Fibroblast of pulmonary artery (primary cell): ENCODE measurements around the gene EYS.

Experiments
- DNase-seq: peaks from one replicate; pipeline ENCODE4 v3.0.0-alpha.2; 2010; ENCODE audit warnings: low read depth
- H3K4me3 ChIP-seq: replicated peaks from 2 replicates; pipeline ENCODE4 v1.5.1; 2011; ENCODE audit warnings: low read depth, mild to moderate bottlenecking, control low read depth, low read length, moderate library complexity
- TF ChIP-seq, protein P1 (sequence below): IDR thresholded peaks from 2 replicates; pipeline ENCODE4 v1.5.1; 2011; ENCODE audit warnings: mild to moderate bottlenecking, control low read depth, low read length, inconsistent platforms; ENCODE audit errors: missing control alignments

EYS gene

DNA sequence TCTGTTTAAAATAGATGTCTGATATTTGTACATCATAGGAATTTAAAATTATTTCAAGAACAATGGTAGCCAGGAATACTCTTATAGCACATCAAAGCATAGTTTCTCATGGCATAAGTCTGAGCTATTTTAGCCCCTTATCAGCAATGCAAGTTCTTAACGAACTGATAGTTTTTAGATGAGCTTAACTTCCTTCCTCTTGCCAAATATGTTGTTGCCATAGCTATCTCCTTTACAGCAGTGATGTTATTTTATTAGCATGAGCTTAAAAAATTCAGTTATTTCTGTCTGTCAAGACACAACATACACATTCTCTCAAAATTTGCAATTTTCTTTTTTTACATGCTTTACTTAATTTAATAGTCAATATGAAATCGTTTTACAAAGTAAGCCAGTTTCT, 1204.2 kb downstream of the EYS start:
- DNase-seq, result peak; percentile 33
- TF ChIP-seq, protein P1, sequence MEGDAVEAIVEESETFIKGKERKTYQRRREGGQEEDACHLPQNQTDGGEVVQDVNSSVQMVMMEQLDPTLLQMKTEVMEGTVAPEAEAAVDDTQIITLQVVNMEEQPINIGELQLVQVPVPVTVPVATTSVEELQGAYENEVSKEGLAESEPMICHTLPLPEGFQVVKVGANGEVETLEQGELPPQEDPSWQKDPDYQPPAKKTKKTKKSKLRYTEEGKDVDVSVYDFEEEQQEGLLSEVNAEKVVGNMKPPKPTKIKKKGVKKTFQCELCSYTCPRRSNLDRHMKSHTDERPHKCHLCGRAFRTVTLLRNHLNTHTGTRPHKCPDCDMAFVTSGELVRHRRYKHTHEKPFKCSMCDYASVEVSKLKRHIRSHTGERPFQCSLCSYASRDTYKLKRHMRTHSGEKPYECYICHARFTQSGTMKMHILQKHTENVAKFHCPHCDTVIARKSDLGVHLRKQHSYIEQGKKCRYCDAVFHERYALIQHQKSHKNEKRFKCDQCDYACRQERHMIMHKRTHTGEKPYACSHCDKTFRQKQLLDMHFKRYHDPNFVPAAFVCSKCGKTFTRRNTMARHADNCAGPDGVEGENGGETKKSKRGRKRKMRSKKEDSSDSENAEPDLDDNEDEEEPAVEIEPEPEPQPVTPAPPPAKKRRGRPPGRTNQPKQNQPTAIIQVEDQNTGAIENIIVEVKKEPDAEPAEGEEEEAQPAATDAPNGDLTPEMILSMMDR, result no peak
- no peak overlapping the region for H3K4me3 ChIP-seq

DNA sequence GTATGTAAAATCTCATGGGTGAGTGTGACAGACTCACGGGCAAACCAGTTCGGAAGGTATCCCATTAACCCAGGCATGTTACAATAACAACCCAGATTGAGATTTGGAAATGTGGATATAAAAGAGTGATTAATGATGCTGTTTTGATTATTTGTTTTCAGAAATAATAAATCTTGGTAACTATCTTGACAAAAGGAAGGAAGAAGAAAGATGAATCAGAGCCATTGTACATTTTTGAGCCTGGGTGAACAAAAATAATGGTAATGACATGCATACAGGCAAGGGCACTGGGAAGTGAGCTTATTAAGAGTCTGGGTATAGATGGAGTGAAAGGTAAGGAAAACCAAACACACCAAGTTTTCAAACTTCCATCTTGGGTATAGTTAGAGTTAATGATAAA, 1209.4 kb downstream of the EYS start:
- TF ChIP-seq, protein P1, result no peak
- DNase-seq, result peak; percentile 4
- no peak overlapping the region for H3K4me3 ChIP-seq

DNA sequence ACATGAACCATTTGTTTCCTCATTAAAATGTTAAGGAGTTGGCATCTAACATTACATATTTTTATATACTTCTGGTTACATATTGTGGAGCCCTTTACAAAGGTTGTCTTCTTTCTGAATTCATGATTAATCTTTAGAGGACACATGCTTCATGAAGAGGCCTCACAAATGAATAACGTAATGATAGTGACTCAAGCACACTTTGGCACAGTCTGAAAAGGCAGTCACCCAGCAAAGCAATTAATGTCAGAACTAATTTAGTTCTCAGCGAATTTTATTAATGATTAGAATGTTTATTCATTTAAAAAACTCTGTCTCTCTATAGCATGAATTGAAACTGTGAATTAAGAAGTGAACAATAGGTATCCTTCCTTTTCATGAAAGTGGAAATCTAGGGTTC, 1217.3 kb downstream of the EYS start:
- no peak for DNase-seq
- no peak overlapping the region for H3K4me3 ChIP-seq
- TF ChIP-seq, protein P1, result no peak

DNA sequence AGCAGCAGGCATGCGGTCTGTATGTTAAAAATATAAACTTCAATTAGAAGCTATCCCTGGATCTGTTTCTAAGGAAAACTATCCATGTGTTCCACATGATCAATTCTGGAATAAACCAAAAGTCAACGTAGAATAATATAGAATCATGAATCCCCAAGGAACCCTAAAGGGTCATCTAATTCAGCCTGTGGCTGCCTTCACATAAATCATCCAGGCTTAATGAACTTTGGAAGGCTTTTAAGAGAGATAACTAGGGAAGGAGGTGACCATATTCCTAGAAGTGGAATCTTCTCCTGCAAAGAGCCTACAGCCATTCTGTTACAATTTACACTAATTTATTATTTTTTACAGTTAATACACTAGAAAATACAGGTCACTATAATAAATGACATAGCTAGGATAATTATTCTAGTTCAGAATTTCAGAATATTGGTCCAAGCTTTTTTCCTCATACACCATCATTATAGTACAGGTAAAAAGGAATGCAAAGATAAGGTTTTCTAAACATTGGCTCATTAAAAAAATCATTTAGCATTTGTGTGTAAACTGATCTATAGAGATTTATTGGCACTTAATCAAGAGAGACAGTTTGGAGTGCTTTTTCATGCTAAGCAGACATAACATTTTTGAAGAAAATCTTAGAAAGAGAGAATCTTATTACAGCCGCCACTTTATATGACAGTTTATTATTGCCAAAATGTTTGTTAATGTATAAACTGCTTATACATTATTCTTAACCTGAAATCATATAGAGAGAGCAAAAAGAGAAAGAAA, 1220.3 kb downstream of the EYS start:
- no peak for DNase-seq
- TF ChIP-seq, protein P1, result no peak
- H3K4me3 ChIP-seq, result no peak overlapping the region

DNA sequence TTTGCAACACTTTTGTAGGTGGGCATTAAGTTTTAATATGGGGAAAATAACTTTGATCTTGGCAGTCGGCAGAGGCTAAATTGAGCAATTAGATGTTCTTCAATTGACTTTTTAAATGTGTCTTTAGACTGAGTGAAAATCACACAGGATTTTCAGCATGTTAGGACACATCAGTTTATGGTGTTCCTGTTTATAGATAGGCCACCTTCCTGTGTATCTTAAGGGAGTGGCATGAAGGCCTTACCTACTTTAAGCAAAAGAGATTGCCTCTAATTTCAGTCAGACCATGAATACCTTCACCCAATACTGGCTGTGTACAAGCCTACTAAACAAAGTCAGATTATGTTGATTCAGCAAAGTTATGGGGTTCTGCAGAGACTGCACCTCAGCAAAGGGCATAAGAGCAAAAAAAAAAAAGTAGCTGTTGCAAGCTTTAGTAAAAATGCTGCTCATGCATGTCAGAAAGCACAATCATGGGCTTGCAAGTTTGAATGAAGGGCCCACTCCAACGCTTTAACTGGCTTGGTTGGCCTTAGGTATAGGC, 1223.0 kb downstream of the EYS start:
- TF ChIP-seq, protein P1, result no peak
- DNase-seq, result no peak
- no peak overlapping the region for H3K4me3 ChIP-seq

DNA sequence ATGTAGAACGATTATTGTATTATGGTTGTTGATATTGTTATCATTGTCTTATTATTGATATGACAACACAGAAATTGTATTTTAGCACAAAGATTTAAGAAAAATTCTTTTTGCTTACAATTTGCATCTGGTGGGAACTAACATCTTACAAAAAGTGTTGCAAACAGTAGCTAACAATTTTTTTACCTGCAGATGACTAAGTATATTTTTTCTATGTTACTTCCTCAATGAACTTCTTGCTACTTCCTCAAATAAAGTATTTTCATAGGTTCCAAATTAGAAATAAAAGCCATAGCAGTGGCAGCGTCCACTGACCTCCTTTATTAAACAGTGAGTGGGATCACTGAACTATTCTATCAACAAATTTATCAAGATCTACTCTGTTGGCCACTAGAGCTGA, 1224.4 kb downstream of the EYS start:
- DNase-seq, result no peak
- TF ChIP-seq, protein P1, result no peak
- no peak overlapping the region for H3K4me3 ChIP-seq

DNA sequence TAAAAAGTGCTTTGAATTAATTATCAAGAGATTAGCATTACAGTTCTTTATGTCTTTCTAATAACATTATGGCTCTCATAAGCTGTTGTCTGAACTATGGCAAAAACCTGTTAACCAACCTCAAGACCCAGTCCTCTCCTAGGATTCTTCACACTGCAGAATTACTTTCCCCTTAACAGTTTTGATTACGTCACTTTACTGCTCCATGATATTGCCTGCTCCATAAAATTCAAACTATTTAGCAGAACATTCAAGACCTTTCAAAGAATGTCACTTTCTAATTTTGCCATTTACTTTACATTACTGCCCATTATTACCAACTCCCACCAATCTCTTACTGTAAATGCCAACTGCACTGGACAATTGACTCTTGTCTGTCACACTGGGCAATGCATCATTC, 1227.9 kb downstream of the EYS start:
- H3K4me3 ChIP-seq, result no peak overlapping the region
- no peak for DNase-seq
- TF ChIP-seq, protein P1, result no peak
